Mammary epithelial cell (primary cell): ENCODE data around the gene GTSE1.

Experiments used
- EZH2 ChIP-seq: IDR thresholded peaks from 2 replicates; pipeline ENCODE4 v1.6.1; 2012; ENCODE audit warnings: low read length, inconsistent platforms, borderline replicate concordance
- TF ChIP-seq, protein P1 (sequence below), 2 donors: IDR thresholded peaks in 1 of 2; conservative IDR thresholded peaks in 1 of 2; 2 replicates each; pipeline ENCODE4 v1.5.1; 2011 to 2012; ENCODE audit warnings: inconsistent platforms in 2 of 2, low read length in 2 of 2, mild to moderate bottlenecking in 2 of 2, control low read depth in 1 of 2, low read depth in 1 of 2; ENCODE audit not compliant: insufficient read depth in 1 of 2; ENCODE audit errors: extremely low read depth in 1 of 2

DNA sequence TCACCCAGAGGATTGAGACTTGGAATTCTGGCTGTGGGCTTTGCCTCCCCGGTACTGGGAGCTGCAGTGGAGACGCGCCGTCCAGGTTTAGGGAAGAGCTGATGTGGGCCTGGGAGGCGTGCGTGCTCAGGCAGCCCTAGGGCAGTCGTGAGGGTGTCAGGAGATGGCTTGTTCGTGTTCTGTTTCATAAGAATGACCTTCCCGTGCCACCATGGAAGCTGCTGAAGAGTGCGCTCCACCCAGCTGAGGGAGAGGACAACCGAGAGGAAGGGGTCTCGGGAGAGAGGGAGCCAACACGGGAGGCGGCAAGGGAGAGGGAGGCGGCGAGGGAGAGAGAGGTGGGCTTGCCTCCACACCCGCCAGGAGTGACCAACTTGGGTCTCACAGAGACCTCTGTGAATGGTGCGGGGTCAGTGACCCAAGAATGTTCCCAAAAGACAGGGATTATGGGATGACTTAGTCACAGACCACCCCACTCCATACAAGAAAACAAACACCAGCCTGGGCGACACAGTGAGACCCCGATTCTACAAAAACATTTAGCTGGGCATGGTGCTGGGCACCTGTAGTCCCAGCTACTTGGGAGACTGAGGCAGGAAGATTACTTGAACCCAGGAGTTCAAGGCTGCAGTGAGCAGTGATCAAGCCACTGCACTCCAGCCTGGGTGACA is 24.2 kb downstream of the GTSE1 start:
- TF ChIP-seq, protein P1, sequence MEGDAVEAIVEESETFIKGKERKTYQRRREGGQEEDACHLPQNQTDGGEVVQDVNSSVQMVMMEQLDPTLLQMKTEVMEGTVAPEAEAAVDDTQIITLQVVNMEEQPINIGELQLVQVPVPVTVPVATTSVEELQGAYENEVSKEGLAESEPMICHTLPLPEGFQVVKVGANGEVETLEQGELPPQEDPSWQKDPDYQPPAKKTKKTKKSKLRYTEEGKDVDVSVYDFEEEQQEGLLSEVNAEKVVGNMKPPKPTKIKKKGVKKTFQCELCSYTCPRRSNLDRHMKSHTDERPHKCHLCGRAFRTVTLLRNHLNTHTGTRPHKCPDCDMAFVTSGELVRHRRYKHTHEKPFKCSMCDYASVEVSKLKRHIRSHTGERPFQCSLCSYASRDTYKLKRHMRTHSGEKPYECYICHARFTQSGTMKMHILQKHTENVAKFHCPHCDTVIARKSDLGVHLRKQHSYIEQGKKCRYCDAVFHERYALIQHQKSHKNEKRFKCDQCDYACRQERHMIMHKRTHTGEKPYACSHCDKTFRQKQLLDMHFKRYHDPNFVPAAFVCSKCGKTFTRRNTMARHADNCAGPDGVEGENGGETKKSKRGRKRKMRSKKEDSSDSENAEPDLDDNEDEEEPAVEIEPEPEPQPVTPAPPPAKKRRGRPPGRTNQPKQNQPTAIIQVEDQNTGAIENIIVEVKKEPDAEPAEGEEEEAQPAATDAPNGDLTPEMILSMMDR (conservative IDR thresholded peaks at IDR 0.05 in 1 of 2, IDR thresholded peaks at IDR 0.05 in 1 of 2; ENCODE audit: extremely low read depth in 1 of 2, insufficient read depth in 1 of 2, low read depth in 1 of 2, low read length in 2 of 2), result no peak
- no peak for TF ChIP-seq EZH2
